D721Med (cell line): ENCODE data around the gene ARHGAP21.

Experiments used
- DNase-seq: peaks from one replicate; pipeline ENCODE4 v3.0.0; 2011; ENCODE audit warnings: low spot score; ENCODE audit not compliant: insufficient read length
- FAIRE-seq: peaks from 2 replicates; lab custom pipeline; 2011; peaks lifted over from hg19 to GRCh38; lab: Jason Lieb, UNC
- CTCF ChIP-seq: IDR thresholded peaks from 2 replicates; pipeline ENCODE4 v1.5.1; 2012; ENCODE audit warnings: mild to moderate bottlenecking, control low read depth; ENCODE audit not compliant: insufficient read depth; ENCODE audit errors: missing control alignments

Gene ARHGAP21

GRCh38 chr10:24756283-24756682, 32.6 kb upstream of the ARHGAP21 start:
- no peak for TF ChIP-seq CTCF
- DNase-seq (no peak), FAIRE-seq (no peak)

- TF ChIP-seq CTCF = no peak
- FAIRE-seq (no peak), DNase-seq (no peak)
Observed at GRCh38 chr10:24751716-24752115, 28.0 kb upstream of the ARHGAP21 start.

GRCh38 chr10:24750695-24751094, 27.0 kb upstream of the ARHGAP21 start:
- TF ChIP-seq CTCF = no peak
- DNase-seq (no peak), FAIRE-seq (no peak)

GRCh38 chr10:24748214-24748613, 24.5 kb upstream of the ARHGAP21 start:
- DNase-seq = no peak
- no peak for TF ChIP-seq CTCF
- FAIRE-seq = no peak

GRCh38 chr10:24744946-24745345, 21.3 kb upstream of the ARHGAP21 start:
- no peak for DNase-seq
- no peak for FAIRE-seq
- no peak for TF ChIP-seq CTCF

GRCh38 chr10:24740714-24741113, 17.0 kb upstream of the ARHGAP21 start:
- FAIRE-seq (no peak), DNase-seq (no peak)
- TF ChIP-seq CTCF = no peak

GRCh38 chr10:24737001-24737400, 13.3 kb upstream of the ARHGAP21 start:
- TF ChIP-seq CTCF = no peak
- DNase-seq = no peak
- no peak for FAIRE-seq
